DND-41 (cell line): ENCODE data around the gene ASIP.
"Not testable (repeated sequence)": the region's sequence is repeated elsewhere in the genome, so short reads cannot be mapped to it uniquely, and the experiment has no call there.

Source experiments
- ATAC-seq: fragments of 200-7000 bp; cut with Tn5 transposase; 3 replicates; pipeline ENCODE4 v1.9.1; 2021; ENCODE audit warnings: low read depth; ENCODE audit not compliant: insufficient read depth
- DNase-seq: peaks from one replicate; pipeline ENCODE4 v3.0.0-alpha.2; 2020
- H2AFZ ChIP-seq: 2 replicates; pipeline ENCODE4 v1.6.0; 2012; ENCODE audit warnings: low read depth, low read length
- H3K27ac ChIP-seq: 2 replicates; pipeline ENCODE4 v1.5.1; 2012; ENCODE audit warnings: low read length, inconsistent platforms
- H3K27me3 ChIP-seq: fragments of 200-600 bp; sonication (generic); 2 replicates; pipeline ENCODE4 v1.6.0; 2012; ENCODE audit warnings: low read length, mild to moderate bottlenecking, inconsistent platforms; ENCODE audit not compliant: insufficient read depth, poor library complexity
- H3K36me3 ChIP-seq: 2 replicates; pipeline ENCODE4 v1.5.1; 2012; ENCODE audit warnings: low read length, inconsistent platforms; ENCODE audit not compliant: insufficient read depth
- H3K4me1 ChIP-seq: 2 replicates; pipeline ENCODE4 v1.5.1; 2012; ENCODE audit warnings: mild to moderate bottlenecking, low read length; ENCODE audit not compliant: insufficient read depth
- H3K4me2 ChIP-seq: 2 replicates; pipeline ENCODE4 v1.6.0; 2012; ENCODE audit warnings: mild to moderate bottlenecking, moderate library complexity, low read length, inconsistent platforms; ENCODE audit not compliant: insufficient read depth
- H3K4me3 ChIP-seq, 2 experiments: fragments of 200-600 bp in 1 of 2; shearing (Covaris generic) in 1 of 2; 2 replicates each; pipeline ENCODE4 v1.5.1; 2012 to 2016; ENCODE audit warnings: inconsistent platforms in 2 of 2, low read length in 2 of 2, mild to moderate bottlenecking in 2 of 2, low read depth in 1 of 2, moderate library complexity in 1 of 2
- H3K79me2 ChIP-seq: 2 replicates; pipeline ENCODE4 v1.6.0; 2012; ENCODE audit warnings: low read length, inconsistent platforms; ENCODE audit not compliant: insufficient read depth
- H3K9ac ChIP-seq: 2 replicates; pipeline ENCODE4 v1.6.0; 2012; ENCODE audit warnings: low read depth, mild to moderate bottlenecking, inconsistent platforms, low read length, moderate library complexity
- H3K9me3 ChIP-seq: 2 replicates; pipeline ENCODE4 v1.5.1; 2012; ENCODE audit warnings: low read length, moderate library complexity, mild to moderate bottlenecking, inconsistent platforms; ENCODE audit not compliant: insufficient read depth, severe bottlenecking
- H4K20me1 ChIP-seq: 2 replicates; pipeline ENCODE4 v1.6.0; 2012; ENCODE audit warnings: low read length; ENCODE audit not compliant: insufficient read depth
- EZH2 ChIP-seq: IDR thresholded peaks from 3 replicates; pipeline ENCODE4 v1.6.1; 2012; ENCODE audit warnings: borderline replicate concordance, low read depth, mild to moderate bottlenecking, moderate library complexity, low read length, inconsistent platforms; ENCODE audit not compliant: severe bottlenecking
- TF ChIP-seq, protein P1 (sequence below): IDR thresholded peaks from 2 replicates; pipeline ENCODE4 v1.5.1; 2012; ENCODE audit warnings: borderline replicate concordance, low read length, moderate library complexity, mild to moderate bottlenecking; ENCODE audit not compliant: poor library complexity, severe bottlenecking; ENCODE audit errors: extremely low read depth

Gene ASIP

DNA sequence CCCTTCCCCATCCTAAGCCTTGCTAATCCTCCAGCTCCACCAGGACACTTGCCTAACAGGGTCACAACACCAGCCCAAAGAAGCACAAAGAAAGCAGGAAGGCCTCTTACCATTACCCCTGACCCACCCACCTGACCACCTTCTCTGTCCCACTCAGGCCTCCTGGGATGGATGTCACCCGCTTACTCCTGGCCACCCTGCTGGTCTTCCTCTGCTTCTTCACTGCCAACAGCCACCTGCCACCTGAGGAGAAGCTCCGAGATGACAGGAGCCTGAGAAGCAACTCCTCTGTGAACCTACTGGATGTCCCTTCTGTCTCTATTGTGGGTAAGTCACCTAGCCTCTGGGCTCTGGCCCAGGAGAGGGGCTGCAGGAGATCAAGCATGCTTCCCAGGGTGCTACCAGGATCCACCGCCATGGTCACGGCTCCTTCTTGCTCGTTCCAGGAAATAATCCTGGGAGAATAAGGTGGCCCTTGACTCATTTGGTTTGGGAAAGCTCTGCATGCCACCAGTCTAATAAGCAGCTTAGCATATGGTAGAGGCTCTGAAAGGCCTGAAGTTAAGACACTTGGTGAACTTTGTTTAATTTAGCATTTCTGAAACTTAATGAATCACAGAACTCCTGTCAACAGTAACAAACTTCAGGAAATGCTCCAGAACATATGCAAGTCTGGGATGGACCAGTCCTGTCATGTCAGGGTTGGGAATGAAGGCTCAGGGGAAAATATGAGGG lies 19.2 kb downstream of the ASIP start:
- Histone ChIP-seq H3K36me3 (peaks cover 4% of the 10 kb centered on the region; the same call in 1 of the 2 replicates), H4K20me1 (no peaks in the 10 kb centered on the region), H3K9me3 (no peaks in the 10 kb centered on the region), H3K4me1 (no peaks in the 10 kb centered on the region), H3K4me3 (no peak overlapping the region), H3K9ac (no peak overlapping the region), H3K27ac (no peak overlapping the region), H3K27me3 (no peaks in the 10 kb centered on the region), H3K4me2 (no peak overlapping the region), H2AFZ (no peak overlapping the region), H3K79me2 (no peaks in the 10 kb centered on the region)
- ATAC-seq (no peak; the same call in 2 of the 3 replicates), DNase-seq (no peak)
- TF ChIP-seq EZH2: no peak
- TF ChIP-seq, protein P1, sequence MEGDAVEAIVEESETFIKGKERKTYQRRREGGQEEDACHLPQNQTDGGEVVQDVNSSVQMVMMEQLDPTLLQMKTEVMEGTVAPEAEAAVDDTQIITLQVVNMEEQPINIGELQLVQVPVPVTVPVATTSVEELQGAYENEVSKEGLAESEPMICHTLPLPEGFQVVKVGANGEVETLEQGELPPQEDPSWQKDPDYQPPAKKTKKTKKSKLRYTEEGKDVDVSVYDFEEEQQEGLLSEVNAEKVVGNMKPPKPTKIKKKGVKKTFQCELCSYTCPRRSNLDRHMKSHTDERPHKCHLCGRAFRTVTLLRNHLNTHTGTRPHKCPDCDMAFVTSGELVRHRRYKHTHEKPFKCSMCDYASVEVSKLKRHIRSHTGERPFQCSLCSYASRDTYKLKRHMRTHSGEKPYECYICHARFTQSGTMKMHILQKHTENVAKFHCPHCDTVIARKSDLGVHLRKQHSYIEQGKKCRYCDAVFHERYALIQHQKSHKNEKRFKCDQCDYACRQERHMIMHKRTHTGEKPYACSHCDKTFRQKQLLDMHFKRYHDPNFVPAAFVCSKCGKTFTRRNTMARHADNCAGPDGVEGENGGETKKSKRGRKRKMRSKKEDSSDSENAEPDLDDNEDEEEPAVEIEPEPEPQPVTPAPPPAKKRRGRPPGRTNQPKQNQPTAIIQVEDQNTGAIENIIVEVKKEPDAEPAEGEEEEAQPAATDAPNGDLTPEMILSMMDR: no peak

DNA sequence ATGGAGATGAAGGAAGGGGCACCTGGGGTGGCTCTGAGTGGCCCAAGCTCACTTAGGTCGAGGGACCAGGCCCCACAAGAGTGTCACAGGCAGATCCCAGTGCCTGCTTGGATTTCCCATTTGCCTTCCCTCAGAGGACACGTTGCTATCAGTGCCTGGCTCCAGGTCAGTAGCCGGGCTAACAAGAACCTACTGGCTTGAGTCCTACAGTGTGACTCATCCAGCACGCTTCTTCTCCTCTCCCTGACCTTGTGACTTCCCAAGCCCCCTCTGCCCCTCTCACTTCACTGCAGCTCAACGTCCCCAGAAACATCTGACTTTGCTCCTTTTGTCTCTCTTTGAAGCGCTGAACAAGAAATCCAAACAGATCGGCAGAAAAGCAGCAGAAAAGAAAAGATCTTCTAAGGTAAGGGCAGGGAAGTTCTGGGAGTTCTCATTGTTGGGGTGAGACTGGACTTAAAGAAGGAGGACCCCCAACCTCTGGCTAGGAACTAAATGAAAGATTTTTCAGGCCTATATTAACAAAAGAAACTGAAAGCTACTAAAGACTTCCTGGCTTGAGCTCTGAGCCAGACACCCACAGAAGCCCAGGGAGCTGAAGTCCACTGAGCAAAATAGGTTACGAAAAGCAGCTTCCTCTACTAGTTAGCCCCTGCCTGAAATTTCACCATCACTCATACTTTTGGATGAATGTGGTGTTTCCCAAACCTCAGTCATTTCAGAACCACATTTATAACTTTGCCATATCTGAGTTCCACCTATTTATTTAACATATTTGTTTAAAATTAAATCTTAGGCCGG lies 21.5 kb downstream of the ASIP start:
- no peaks in the 10 kb centered on the region for H3K27me3 ChIP-seq
- DNase-seq: no peak
- H3K4me2 ChIP-seq: no peak overlapping the region
- no peak for ATAC-seq
- H3K4me1 ChIP-seq: no peaks in the 10 kb centered on the region
- H3K9ac ChIP-seq: no peak overlapping the region
- no peak overlapping the region for H3K4me3 ChIP-seq
- peaks cover 4% of the 10 kb centered on the region; the same call in 1 of the 2 replicates for H3K36me3 ChIP-seq
- no peaks in the 10 kb centered on the region for H3K9me3 ChIP-seq
- no peaks in the 10 kb centered on the region for H4K20me1 ChIP-seq
- TF ChIP-seq, protein P1: no peak
- no peak for TF ChIP-seq EZH2
- H3K27ac ChIP-seq: no peak overlapping the region
- no peaks in the 10 kb centered on the region for H3K79me2 ChIP-seq
- H2AFZ ChIP-seq: no peak overlapping the region

DNA sequence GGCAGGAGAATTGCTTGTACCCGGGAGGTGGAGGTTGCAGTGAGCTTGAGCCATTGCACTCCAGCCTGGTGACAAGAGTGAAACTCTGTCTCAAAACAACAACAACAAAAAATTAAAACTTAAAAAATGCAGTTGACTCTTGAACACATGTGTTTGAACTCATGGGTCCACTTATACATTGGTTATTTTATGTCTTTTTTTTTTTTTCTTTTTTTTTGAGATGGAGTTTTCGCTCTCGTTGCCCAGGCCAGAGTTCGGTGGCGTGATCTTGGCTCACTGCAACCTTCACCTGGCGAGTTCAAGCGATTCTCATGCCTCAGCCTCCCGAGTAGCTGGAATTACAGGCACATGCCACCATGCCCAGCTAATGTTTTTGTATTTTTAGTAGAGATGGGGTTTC lies 22.2 kb downstream of the ASIP start:
- H3K36me3 ChIP-seq, DNase-seq, H4K20me1 ChIP-seq, H3K4me3 ChIP-seq, H3K4me1 ChIP-seq, H3K79me2 ChIP-seq, H3K4me2 ChIP-seq, H3K9me3 ChIP-seq, H2AFZ ChIP-seq, H3K27ac ChIP-seq, H3K27me3 ChIP-seq, H3K9ac ChIP-seq, ATAC-seq: not testable (repeated sequence)

DNA sequence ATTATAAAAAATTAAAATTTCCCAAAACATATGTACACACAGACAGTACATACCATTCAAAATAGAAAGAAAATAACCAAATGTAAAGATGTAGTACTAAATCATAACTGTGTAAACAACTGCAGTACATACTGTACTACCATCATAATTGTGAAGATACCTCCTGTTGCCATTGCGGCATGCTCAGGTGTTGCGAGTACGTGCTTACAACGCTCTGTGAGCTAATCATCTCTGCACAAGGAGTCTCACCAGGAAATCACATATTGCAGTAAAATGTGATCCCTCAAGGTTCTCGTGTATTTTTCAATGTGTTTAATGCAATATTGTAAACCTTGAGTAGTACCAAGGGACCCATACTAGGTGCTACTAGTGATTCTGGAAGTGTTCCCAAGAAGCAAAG lies 22.9 kb downstream of the ASIP start:
- no peaks in the 10 kb centered on the region for H3K27me3 ChIP-seq
- H3K4me2 ChIP-seq: no peak overlapping the region
- no peaks in the 10 kb centered on the region for H3K9me3 ChIP-seq
- peaks cover 4% of the 10 kb centered on the region; the same call in 1 of the 2 replicates for H3K36me3 ChIP-seq
- DNase-seq (no peak), ATAC-seq (no peak)
- TF ChIP-seq EZH2: no peak
- TF ChIP-seq, protein P1: no peak
- H3K4me3 ChIP-seq: no peak overlapping the region
- H4K20me1 ChIP-seq: no peaks in the 10 kb centered on the region
- no peak overlapping the region for H3K27ac ChIP-seq
- H2AFZ ChIP-seq: no peak overlapping the region
- H3K79me2 ChIP-seq: no peaks in the 10 kb centered on the region
- H3K4me1 ChIP-seq: no peaks in the 10 kb centered on the region
- H3K9ac ChIP-seq: no peak overlapping the region
